Activated T-cell treated with anti-CD3 and anti-CD28 coated beads for 48 hours (primary cell): ENCODE measurements around the gene GRHPR.

Experiments
- DNase-seq: peaks from one replicate; pipeline ENCODE4 v3.0.0-alpha.2; 2020; ENCODE audit warnings: low read depth

The GRHPR gene

GRCh38 chr9:37398464-37399025 lies 24.0 kb upstream of the GRHPR start:
- no peak for DNase-seq

GRCh38 chr9:37399336-37399735 lies 23.2 kb upstream of the GRHPR start:
- no peak for DNase-seq

DNA sequence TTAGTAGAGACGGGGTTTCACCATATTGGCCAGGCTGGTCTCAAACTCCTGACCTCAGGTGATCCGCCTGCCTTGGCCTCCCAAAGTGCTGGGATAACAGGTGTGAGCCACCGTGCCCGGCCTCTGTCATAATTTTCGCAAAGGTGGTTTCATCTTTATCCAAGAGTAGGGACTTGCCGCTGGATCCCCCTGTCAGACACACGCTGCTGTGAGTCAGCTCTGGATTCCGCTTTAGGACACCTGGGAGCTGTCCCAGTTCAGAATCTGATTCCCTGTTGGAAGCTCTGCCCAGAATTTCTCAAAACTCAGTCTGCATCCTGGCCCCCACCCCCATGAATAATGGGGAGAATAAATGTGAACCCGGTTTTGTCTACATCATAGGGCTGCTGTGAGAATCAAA lies 17.9 kb upstream of the GRHPR start:
- DNase-seq, result no peak

GRCh38 chr9:37405350-37405749 lies 17.1 kb upstream of the GRHPR start:
- no peak for DNase-seq

DNA sequence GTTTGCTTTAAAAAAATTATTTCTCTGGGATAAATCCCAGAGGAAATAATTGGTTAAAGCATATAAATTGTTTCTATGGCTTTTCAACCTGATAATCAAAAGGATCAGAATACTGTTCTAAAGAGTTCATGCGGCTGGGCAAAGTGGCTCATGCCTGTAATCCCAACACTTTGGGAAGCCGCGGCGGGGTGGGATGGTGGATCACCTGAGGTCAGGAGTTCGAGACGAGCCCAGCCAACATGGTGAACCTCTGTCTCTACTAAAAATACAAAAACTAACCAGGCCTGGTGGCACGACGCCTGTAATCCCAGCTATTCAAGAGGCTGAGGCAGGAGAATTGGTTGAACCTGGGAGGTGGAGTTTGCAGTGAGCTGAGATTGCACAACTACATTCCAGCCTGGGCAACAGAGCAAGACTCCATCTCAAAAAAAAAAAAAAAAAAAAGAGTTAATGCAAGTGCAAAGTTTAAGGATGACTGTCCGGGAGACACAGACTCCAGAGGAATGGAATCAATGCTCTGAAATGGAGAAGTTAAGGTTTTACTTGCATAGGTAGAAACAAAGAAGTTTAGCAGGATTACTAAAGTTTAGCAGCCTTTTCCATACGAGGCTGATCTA lies 16.6 kb upstream of the GRHPR start:
- no peak for DNase-seq

DNA sequence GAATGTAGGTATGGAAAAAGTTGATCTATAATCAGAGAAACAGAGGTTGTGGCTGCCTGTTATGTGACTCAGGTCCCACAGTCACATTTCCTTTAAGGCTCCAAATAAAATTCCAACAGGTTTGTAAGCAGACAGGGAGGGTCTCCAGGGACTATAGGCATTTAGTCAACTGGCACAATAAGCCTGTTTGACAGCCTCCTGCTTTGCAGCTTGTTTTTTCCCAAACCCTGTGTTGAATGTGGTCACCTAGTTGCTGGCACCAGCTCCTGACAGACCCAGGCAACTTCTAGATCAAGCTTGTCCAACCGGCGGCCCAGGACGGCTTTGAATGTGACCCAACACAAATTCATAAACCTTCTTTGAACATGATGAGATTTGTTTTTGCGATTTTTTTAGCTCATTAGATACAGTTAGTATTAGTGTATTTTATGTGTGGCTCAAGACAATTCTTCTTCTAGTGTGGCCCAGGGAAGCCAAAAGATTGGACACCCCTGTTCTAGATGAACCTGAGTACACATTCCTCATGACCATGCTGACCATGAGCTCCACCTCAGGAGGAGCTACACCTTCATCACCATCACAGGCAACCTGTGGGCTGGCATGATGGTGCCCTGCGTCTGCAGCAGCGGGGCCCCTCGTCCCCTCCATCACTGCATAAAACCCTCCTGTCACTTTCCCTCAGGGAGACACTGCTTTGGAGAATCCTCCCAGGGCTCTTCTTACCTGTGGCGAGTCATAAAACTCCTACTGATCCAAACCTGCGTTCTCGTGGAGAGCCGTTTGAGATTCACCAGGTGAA lies 15.7 kb upstream of the GRHPR start:
- DNase-seq, result no peak

DNA sequence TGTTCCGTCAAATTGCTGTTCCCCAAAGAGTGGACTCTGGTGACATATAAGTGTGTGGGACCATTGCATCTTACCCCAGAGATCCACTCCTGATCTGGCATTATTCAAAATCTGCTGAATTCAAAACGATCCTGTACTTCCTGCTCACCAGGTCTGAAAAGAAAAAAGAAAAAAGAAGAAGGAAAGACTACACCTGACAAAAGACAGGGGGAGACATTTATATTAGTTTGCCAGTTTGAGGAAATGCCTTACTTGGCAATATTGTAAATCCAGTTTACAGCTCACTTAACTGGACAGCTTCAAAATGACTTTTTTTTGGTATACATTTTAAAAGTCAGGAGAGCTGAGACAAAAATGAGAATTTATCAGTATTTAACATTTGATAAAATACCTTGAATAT lies 15.0 kb upstream of the GRHPR start:
- DNase-seq, result no peak

GRCh38 chr9:37408933-37409710 lies 13.4 kb upstream of the GRHPR start:
- DNase-seq, result peak; percentile 61

GRCh38 chr9:37410354-37410861 lies 12.1 kb upstream of the GRHPR start:
- DNase-seq, result no peak

DNA sequence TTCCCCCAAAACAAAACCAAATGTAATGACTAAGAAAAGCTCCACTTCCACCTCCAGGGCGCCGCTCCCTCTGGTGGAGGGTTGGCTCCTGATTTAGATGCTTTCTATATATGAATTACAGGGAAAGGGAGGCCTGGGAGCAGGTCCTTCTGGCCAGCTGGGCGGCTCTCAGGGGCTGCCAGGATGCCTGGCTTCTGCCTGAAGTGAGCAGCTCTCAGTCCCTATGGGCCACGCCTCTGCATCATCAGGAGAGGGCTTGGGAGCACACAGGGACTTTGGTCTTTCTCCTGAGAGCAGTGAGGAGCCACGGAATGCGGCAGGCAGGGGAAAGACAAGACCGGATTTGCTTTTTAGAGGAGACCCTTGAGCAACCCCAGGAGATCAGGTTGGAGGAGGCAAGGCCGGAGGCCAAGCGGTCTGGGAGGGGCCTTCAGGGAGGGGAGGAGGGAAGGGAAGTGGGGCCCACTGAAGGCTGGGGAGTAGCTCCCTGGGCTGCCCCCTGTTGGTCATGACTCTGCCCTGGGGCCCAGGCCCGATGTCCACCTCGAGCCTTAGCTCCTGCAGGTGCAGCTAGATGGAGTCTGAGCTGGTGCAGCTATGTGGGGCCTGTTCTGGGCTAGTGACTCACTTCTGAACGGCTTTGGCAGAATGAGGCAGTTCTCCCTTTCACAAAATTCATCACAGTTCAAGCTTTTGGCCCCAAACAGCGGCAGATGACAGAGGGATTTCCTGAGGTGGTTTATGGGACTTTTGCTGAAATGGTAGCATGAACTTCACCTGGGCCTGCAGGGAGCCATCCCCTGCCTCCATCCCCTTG lies 11.3 kb upstream of the GRHPR start:
- DNase-seq, result peak; percentile 45

DNA sequence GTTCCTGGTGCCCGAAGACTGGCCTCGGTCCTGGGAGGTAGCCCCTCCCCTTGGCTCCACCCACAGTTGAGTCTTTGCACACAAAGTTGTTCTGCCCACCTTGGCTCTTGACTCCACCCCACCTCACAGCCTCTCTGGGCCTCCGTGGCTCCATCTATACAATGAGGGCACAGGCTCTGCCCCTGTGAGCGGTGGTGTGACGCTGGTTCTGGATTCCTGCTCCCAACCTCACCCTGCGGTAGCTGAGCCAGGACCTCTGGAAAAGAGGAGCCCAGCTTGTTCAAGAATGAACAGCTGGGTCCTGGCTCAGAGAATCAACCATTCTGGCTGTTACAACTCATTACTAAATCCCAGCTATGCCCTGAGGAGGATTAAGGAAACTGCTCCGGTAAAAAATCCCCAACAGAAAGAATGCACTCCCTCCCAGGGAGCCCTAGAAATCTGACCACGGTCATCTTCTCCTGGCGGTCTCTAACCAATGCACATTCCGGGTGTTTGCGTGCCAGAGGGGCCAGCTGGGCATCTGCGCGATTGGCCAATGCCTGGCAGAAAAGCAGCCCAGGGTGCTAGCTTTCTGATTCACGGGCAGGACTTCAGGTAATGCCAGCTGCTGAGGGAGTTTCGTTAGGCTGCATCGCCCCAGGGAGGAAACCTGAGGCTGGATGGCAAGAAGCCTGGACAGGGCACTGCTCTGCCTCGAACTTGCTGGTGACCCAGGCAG lies 9.9 kb upstream of the GRHPR start:
- no peak for DNase-seq

DNA sequence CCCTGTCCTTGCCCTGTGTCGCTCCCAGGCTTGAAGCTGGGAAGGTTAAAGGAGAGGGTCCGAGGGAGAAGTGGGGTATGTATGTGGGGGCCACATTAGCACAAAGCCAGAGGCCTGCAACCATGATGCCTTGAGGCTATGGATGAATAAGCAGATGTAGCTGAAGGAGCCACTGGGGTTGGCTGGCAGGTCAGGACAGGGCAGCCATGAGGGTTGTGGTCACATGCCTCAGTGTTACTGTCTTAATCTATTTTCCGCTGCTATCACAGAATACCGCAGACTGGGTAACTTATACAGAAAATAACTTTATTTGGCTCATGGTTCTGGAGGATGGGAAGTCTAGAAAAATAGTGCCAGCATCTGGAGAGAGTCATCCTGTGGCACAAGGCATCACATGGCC lies 9.2 kb upstream of the GRHPR start:
- no peak for DNase-seq

GRCh38 chr9:37414503-37414943 lies 8.0 kb upstream of the GRHPR start:
- no peak for DNase-seq

GRCh38 chr9:37415011-37415719 lies 7.3 kb upstream of the GRHPR start:
- peak; percentile 71 for DNase-seq

DNA sequence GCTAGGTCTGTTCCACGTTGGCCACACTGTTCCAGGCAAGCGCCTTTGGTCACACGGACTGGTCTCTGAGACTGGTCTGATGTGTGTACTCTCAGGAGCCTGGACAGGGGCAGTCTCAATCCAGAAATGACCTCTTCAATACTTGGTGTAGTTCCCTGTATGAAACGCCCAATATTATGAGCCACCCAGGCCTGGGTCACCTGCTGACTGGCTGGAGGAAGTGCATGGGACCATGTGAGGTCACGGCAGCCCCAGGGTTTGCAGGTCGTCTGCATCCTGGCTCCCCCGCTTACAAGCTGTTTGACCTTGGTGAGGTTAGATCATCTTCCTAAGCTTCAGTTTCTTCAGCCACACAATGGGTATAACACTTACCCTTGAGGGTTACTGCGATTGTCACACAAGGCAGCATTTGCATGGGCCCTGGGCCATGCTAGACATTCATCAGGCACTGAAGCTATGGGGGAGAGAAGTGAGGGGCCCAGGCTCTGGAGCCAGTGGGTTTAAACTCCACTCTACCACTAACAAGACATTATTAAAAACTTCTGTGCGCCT lies 5.2 kb upstream of the GRHPR start:
- DNase-seq, result no peak

DNA sequence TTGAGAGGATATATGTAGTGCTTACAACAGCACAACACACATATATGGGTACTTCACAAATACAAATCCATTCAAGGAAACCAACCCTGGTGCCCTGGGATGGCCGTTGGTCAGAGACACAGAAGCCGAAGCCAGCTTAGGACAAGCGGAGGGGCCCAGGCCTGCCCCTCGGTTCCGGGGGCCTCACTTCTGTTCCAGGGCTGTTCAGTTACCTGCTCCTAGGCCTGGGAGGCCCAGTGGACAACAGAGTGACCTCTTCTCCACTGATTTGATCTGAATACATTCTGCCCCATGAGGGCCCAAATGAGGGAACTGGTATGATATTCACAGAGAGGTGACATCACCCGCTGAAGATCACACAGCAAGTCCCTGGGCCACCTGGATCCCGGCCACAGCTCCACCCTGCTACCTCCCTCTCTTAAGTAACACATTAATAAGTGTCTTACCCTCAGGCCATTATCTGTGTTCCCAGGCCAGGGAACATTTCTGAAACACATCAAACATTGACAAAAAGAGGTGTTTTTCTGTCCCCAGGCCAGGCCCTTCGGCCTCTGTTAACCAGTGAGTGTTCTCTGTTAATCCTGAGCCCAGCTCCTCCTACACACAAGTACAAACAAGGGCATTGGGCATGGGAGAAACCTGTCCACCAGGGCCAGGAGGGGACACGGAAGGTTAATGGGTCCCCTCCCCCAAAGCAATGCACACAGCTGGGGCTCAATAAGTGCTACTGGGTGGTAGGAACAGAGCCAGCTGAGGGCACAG lies 4.5 kb upstream of the GRHPR start:
- no peak for DNase-seq

DNA sequence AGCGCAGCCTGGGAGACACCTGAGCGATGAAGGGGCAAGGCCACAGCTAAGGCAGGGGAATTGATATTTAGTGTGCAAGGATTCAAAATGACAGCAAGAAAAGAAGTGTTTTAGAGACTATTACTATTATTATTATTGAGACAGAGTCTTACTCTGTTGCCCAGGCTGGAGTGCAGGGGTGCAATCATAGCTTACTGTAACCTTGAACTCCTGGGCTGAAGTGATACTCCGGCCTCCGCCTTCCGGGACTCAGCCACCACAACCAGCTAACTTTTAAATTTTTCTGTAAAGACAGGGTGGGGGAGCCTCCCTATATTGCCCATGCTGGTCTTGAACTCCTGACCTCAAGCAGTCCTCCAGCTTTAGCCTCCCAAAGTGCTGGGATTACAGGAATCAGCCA lies 3.3 kb upstream of the GRHPR start:
- DNase-seq, result no peak

DNA sequence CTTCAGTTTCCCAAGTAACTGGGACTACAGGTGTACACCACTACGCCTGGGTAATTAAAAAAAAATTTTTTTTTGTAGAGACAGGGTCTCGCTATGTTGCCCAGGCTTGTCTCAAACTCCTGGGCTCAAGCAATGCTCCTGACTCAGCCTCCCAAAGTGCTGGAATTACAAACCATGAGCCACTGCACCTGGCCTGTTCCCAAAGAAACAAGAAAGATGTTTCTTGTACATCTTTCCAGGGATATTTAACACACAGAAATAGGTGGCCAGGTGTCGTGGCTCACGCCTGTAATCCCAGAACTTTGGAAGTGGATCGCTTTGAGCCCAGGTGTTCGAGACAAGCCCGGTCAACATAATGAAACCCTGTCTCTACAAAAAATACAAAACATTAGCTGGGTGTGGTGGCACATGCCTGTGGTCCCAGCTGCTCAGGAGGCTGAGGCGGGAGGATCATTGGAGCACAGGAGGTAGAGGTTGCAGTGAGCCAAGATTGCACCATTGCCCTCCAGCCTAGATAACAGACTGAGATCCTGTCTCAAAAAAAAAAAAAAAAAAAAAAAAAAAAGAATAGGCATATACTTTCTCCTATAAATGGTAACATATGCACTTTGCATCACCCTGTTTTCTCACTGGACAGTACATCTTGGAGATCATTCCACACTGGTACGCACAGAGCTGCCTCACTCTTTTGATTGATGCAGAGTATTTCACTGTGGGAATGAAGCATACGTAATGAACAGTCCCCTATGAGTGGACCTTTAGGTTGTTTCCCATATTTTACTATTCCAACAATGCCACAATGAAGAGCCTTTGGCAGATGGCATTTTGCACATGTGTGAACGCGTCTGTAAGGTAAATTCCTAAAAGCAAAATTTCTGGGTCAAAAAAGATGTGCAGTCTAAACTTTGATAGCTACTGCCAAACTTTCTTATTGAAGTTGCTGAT lies 2.0 kb upstream of the GRHPR start:
- no peak for DNase-seq
